HCT116 (cell line): ENCODE data around the gene YBEY. TPM values are rescaled to one million over a fixed set of nuclear protein-coding genes. Genes with fewer than 3 reads are reported as not detected.

ENCODE experiments used
- ATAC-seq: fragments of 200-7000 bp; cut with Tn5 transposase; 2 replicates; pipeline ENCODE4 v1.9.1; 2020; ENCODE audit warnings: mild to moderate bottlenecking, moderate library complexity
- BruUV-seq: library from RNA; stranded (reverse); fragments of 400-500 nt; replicated peaks from 2 replicates; lab custom pipeline; 2021; lab: Mats Ljungman, UMichigan
- CTCF ChIA-PET: fragments of 300-600 bp; sonication (Branson Sonifier 250); formaldehyde crosslinking; loops from one replicate; lab custom pipeline; 2021; ENCODE audit warnings: antibody characterized with exemption; lab: Charles Lee
- POLR2A ChIA-PET: fragments of 300-600, 350-600 bp; sonication (Branson Sonifier 250); formaldehyde crosslinking; loops from one replicate; lab custom pipeline; 2021; ENCODE audit warnings: antibody characterized with exemption; lab: Charles Lee
- RAD21 ChIA-PET, 2 experiments: fragments of 300-600 bp; sonication (Branson Sonifier 250); formaldehyde crosslinking; loops; one replicate each; lab custom pipeline; 2023; ENCODE audit warnings: low total read pairs in 2 of 2; ENCODE audit not compliant: uncharacterized antibody in 2 of 2, unreplicated experiment in 2 of 2, low non-redundant PET in 1 of 2; lab: Charles Lee
- DNase-seq: peaks from one replicate; pipeline ENCODE4 v3.0.0-alpha.2; 2010; ENCODE audit warnings: low read depth, low spot score
- H2AFZ ChIP-seq: fragments of 200-600 bp; shearing (Covaris generic), sonication (generic); 2 replicates; pipeline ENCODE4 v1.6.1; 2017; ENCODE audit warnings: low read depth, mixed run types, mixed read lengths, antibody characterized with exemption, low read length; ENCODE audit not compliant: poor library complexity, severe bottlenecking
- H3K27ac ChIP-seq: 2 replicates; pipeline ENCODE4 v1.5.1; 2012; ENCODE audit warnings: low read depth, low read length
- H3K27me3 ChIP-seq: fragments of 200-600 bp; sonication (generic); 2 replicates; pipeline ENCODE4 v1.6.1; 2016; ENCODE audit warnings: mixed run types, low read length, mixed read lengths; ENCODE audit not compliant: insufficient read depth
- H3K36me3 ChIP-seq, 2 experiments: fragments of 200-500 bp in 1 of 2; fragments of 200-600 bp in 1 of 2; sonication (Bioruptor generic) in 1 of 2; sonication (generic) in 1 of 2; 2 replicates each; pipeline versions ENCODE4 v1.5.1 to v1.6.1; 2014 to 2016; ENCODE audit warnings: low read length in 2 of 2, inconsistent platforms in 1 of 2, mixed read lengths in 1 of 2, mixed run types in 1 of 2; ENCODE audit not compliant: insufficient read depth in 2 of 2, control insufficient read depth in 1 of 2
- H3K4me1 ChIP-seq, 2 experiments: fragments of 200-600 bp in 1 of 2; sonication (generic) in 1 of 2; 2 replicates each; pipeline versions ENCODE4 v1.5.1 to v1.6.1; 2012 to 2017; ENCODE audit warnings: low read length in 2 of 2, inconsistent platforms in 1 of 2, mild to moderate bottlenecking in 1 of 2, mixed read lengths in 1 of 2, mixed run types in 1 of 2, moderate library complexity in 1 of 2; ENCODE audit not compliant: insufficient read depth in 2 of 2, control insufficient read depth in 1 of 2
- H3K4me2 ChIP-seq: fragments of 200-600 bp; sonication (generic); 2 replicates; pipeline ENCODE4 v1.6.1; 2017; ENCODE audit warnings: mixed run types, low read length, mixed read lengths
- H3K4me3 ChIP-seq, 2 experiments: fragments of 200-600 bp in 1 of 2; sonication (generic) in 1 of 2; replicated peaks in 1 of 2; 2 replicates each; pipeline ENCODE4 v1.5.1; 2011 to 2016; ENCODE audit warnings: low read length in 2 of 2, control low read depth in 1 of 2, low read depth in 1 of 2, mild to moderate bottlenecking in 1 of 2, mixed read lengths in 1 of 2, mixed run types in 1 of 2
- H3K79me2 ChIP-seq: fragments of 200-600 bp; sonication (generic); 2 replicates; pipeline ENCODE4 v1.6.1; 2017; ENCODE audit warnings: mild to moderate bottlenecking, mixed run types, low read length, moderate library complexity, mixed read lengths; ENCODE audit not compliant: insufficient read depth
- H3K9ac ChIP-seq: fragments of 200-600 bp; sonication (generic); 2 replicates; pipeline ENCODE4 v1.6.1; 2016; ENCODE audit warnings: low read length, mixed read lengths
- H3K9me2 ChIP-seq: fragments of 200-600 bp; sonication (generic), shearing (Covaris generic); 2 replicates; pipeline ENCODE4 v1.6.1; 2017; ENCODE audit warnings: mixed run types, mild to moderate bottlenecking, moderate library complexity; ENCODE audit not compliant: insufficient read depth
- H3K9me3 ChIP-seq, 2 experiments: fragments of 200-500 bp in 1 of 2; fragments of 200-600 bp in 1 of 2; sonication (Bioruptor generic) in 1 of 2; sonication (generic) in 1 of 2; 2 replicates each; pipeline ENCODE4 v1.6.1; 2014 to 2017; ENCODE audit warnings: low read length in 2 of 2, mixed read lengths in 2 of 2, inconsistent platforms in 1 of 2, low read depth in 1 of 2, mild to moderate bottlenecking in 1 of 2, mixed run types in 1 of 2, moderate library complexity in 1 of 2; ENCODE audit not compliant: control insufficient read depth in 1 of 2, insufficient read depth in 1 of 2
- H4K20me1 ChIP-seq: fragments of 200-600 bp; sonication (generic), shearing (Covaris generic); 2 replicates; pipeline ENCODE4 v1.6.1; 2017; ENCODE audit warnings: mixed run types, mild to moderate bottlenecking, moderate library complexity; ENCODE audit not compliant: insufficient read depth
- ATF3 ChIP-seq: IDR thresholded peaks from 2 replicates; pipeline ENCODE4 v1.6.1; 2012
- CBX3 ChIP-seq: IDR thresholded peaks from 2 replicates; pipeline ENCODE4 v1.6.1; 2012; ENCODE audit warnings: low read depth
- ELF1 ChIP-seq: IDR thresholded peaks from 2 replicates; pipeline ENCODE4 v1.6.1; 2012; ENCODE audit warnings: low read depth, borderline replicate concordance
- EZH2phosphoT487 ChIP-seq: fragments of 200-600 bp; IDR thresholded peaks from 2 replicates; pipeline ENCODE4 v1.6.1; 2018; ENCODE audit warnings: antibody characterized with exemption, borderline replicate concordance
- FOSL1 ChIP-seq: IDR thresholded peaks from 2 replicates; pipeline ENCODE4 v1.6.1; 2012; ENCODE audit warnings: low read depth
- JUND ChIP-seq: IDR thresholded peaks from 2 replicates; pipeline ENCODE4 v1.6.1; 2012
- POLR2A ChIP-seq: IDR thresholded peaks from 2 replicates; pipeline ENCODE4 v1.7.0; 2011; ENCODE audit warnings: borderline replicate concordance; ENCODE audit not compliant: insufficient read depth, insufficient read length; ENCODE audit errors: extremely low read depth
- POLR2AphosphoS5 ChIP-seq: IDR thresholded peaks from 2 replicates; pipeline ENCODE4 v1.6.1; 2011; ENCODE audit warnings: mild to moderate bottlenecking, low read depth, low read length, moderate library complexity
- SIN3A ChIP-seq: IDR thresholded peaks from 2 replicates; pipeline ENCODE4 v1.6.1; 2012; ENCODE audit warnings: low read depth
- SP1 ChIP-seq: IDR thresholded peaks from 2 replicates; pipeline ENCODE4 v1.6.1; 2012; ENCODE audit warnings: low read depth
- TCF7L2 ChIP-seq: IDR thresholded peaks from 2 replicates; pipeline ENCODE4 v1.7.0; 2011; ENCODE audit warnings: borderline replicate concordance, inconsistent platforms; ENCODE audit not compliant: insufficient read depth, insufficient read length; ENCODE audit errors: extremely low read depth
- YY1 ChIP-seq: IDR thresholded peaks from 2 replicates; pipeline ENCODE4 v1.6.1; 2011; ENCODE audit warnings: low read length, low read depth, moderate library complexity, mild to moderate bottlenecking; ENCODE audit not compliant: insufficient replicate concordance; ENCODE audit errors: extremely low read depth
- ZFX ChIP-seq: fragments of 450-650 bp; IDR thresholded peaks from 2 replicates; pipeline ENCODE4 v1.6.1; 2017
- ZNF274 ChIP-seq: fragments of 200-500 bp; sonication (Bioruptor generic); IDR thresholded peaks from 2 replicates; pipeline ENCODE4 v1.6.1; 2014; ENCODE audit warnings: mild to moderate bottlenecking, low read depth, low read length, inconsistent platforms
- intact Hi-C: fragments of 100-400 bp; cut with micrococcal nuclease; formaldehyde crosslinking; loops from 2 replicates; pipeline ENCODE4 v1.10.0; 2022
- total RNA-seq: library from RNA; stranded (reverse); gene quantifications from one replicate; pipeline ENCODE4 v1.2.1, GENCODE V29; 2021; ENCODE audit not compliant: unreplicated experiment
- TF ChIP-seq, protein P1 (sequence below): IDR thresholded peaks from 2 replicates; pipeline ENCODE4 v1.6.1; 2011; ENCODE audit warnings: mild to moderate bottlenecking, low read length, moderate library complexity; ENCODE audit not compliant: insufficient replicate concordance; ENCODE audit errors: extremely low read depth
- TF ChIP-seq, protein P2 (sequence below), 3 experiments: fragments of 200-600 bp in 1 of 3; sonication (generic) in 1 of 3; IDR thresholded peaks in 2 of 3; conservative IDR thresholded peaks in 1 of 3; 2 replicates each; pipeline ENCODE4 v1.5.1; 2012 to 2017; ENCODE audit warnings: low read depth in 2 of 3, low read length in 2 of 3, antibody characterized with exemption in 1 of 3, borderline replicate concordance in 1 of 3, control low read depth in 1 of 3, mild to moderate bottlenecking in 1 of 3, mixed read lengths in 1 of 3, mixed run types in 1 of 3, moderate library complexity in 1 of 3; ENCODE audit not compliant: insufficient read depth in 1 of 3

YBEY gene
- total RNA-seq, 1 experiment from 2014 or later = 31.5 TPM

DNA sequence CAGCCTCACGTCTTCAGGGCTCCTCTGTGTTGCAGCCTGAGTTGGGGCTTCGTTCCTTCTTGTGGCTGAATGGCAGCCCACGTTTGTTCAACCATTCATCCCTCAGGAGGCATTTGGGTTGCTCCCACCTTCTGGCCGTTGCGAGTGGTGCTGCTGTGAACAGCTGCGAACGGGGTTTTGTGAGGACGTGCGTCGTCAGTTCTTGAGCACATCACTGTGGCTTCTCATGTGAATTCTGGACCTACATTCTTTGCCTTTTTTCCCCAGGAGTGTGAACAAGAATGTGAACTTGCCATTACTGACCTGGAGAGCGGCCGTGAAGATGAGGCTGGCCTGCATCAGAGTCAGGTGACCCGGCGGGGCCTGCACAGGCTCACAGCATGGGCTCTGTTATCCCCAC is 59.7 kb downstream of the YBEY start:
- no peak for DNase-seq
- H3K9me3 ChIP-seq = no peaks in the 10 kb centered on the region
- H4K20me1 ChIP-seq = no peaks in the 10 kb centered on the region
- no peak for ATAC-seq
- ChIA-PET RAD21 (no interaction called here), POLR2A (no interaction called here), CTCF (no interaction called here)
- no peak for TF ChIP-seq EZH2phosphoT487
- TF ChIP-seq, protein P1, sequence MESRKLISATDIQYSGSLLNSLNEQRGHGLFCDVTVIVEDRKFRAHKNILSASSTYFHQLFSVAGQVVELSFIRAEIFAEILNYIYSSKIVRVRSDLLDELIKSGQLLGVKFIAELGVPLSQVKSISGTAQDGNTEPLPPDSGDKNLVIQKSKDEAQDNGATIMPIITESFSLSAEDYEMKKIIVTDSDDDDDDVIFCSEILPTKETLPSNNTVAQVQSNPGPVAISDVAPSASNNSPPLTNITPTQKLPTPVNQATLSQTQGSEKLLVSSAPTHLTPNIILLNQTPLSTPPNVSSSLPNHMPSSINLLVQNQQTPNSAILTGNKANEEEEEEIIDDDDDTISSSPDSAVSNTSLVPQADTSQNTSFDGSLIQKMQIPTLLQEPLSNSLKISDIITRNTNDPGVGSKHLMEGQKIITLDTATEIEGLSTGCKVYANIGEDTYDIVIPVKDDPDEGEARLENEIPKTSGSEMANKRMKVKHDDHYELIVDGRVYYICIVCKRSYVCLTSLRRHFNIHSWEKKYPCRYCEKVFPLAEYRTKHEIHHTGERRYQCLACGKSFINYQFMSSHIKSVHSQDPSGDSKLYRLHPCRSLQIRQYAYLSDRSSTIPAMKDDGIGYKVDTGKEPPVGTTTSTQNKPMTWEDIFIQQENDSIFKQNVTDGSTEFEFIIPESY = no peak
- no peak for TF ChIP-seq CBX3
- H3K4me2 ChIP-seq = no peak overlapping the region
- H3K27me3 ChIP-seq = no peaks in the 10 kb centered on the region
- H3K79me2 ChIP-seq = peaks cover 35% of the 10 kb centered on the region
- no peaks in the 10 kb centered on the region for H3K4me1 ChIP-seq
- BruUV-seq = no TSS peak
- H3K9me2 ChIP-seq = no peaks in the 10 kb centered on the region
- H3K4me3 ChIP-seq = no peak overlapping the region
- no peak overlapping the region for H2AFZ ChIP-seq
- peaks cover 10 to 28% of the 10 kb centered on the region in 2 experiments; a peak in 3 of 4 replicates for H3K36me3 ChIP-seq
- no peak overlapping the region for H3K9ac ChIP-seq
- intact Hi-C loops = no loop called here
- no peak overlapping the region for H3K27ac ChIP-seq

DNA sequence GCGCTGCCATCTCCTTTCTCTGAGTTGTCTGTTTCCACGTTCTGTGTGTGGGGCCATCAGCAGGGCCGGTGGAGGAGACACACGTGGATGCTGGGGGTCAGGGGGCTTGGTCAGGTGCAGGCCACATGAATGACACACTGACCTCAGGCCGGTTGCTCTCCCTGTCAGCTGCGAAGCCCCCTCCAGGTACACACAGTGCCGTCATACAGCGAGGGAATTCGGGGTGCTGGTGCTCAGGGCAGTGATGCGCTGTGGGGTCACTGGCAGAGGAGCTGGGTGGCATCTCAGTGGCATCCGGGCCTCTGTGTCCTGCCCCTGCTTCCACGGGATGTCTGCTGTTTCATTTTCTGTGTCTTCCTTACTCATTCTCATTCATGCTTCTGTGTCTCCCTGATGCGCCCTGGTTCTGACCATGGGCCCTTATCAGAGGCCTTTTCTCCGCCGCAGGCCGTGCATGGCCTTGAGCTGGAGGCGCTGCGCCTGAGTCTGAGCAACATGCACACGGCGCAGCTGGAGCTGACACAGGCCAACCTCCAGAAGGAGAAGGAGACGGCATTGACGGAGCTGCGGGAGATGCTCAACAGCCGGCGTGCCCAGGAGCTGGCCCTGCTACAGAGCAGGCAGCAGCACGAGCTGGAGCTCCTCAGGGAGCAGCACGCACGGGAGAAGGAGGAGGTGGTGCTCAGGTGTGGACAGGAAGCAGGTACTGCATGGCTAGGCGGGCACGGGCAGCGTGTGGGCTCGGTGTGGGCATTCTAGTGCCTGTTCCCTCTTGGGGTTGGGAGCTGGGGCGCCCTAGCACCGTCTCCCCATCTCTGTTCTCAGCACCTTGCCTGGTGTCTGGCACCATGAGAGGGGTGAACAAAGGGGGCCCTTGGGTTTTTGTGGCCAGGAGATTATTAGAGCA is 60.4 kb downstream of the YBEY start:
- no peaks in the 10 kb centered on the region for H3K27me3 ChIP-seq
- no peak overlapping the region for H3K9ac ChIP-seq
- ChIA-PET RAD21 (no interaction called here), POLR2A (no interaction called here)
- H3K27ac ChIP-seq = no peak overlapping the region
- H3K4me2 ChIP-seq = no peak overlapping the region
- DNase-seq = no peak
- peaks cover 29% of the 10 kb centered on the region for H3K79me2 ChIP-seq
- H3K4me1 ChIP-seq = no peaks in the 10 kb centered on the region
- H3K36me3 ChIP-seq = peaks cover 10 to 32% of the 10 kb centered on the region in 2 experiments; a peak in 3 of 4 replicates
- intact Hi-C loops = no loop called here
- TF ChIP-seq ZFX = no peak
- TF ChIP-seq ZNF274 = no peak
- TF ChIP-seq, protein P2, sequence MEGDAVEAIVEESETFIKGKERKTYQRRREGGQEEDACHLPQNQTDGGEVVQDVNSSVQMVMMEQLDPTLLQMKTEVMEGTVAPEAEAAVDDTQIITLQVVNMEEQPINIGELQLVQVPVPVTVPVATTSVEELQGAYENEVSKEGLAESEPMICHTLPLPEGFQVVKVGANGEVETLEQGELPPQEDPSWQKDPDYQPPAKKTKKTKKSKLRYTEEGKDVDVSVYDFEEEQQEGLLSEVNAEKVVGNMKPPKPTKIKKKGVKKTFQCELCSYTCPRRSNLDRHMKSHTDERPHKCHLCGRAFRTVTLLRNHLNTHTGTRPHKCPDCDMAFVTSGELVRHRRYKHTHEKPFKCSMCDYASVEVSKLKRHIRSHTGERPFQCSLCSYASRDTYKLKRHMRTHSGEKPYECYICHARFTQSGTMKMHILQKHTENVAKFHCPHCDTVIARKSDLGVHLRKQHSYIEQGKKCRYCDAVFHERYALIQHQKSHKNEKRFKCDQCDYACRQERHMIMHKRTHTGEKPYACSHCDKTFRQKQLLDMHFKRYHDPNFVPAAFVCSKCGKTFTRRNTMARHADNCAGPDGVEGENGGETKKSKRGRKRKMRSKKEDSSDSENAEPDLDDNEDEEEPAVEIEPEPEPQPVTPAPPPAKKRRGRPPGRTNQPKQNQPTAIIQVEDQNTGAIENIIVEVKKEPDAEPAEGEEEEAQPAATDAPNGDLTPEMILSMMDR (IDR thresholded peaks at IDR 0.05 in 2 of 3, conservative IDR thresholded peaks at IDR 0.05 in 1 of 3; ENCODE audit: borderline replicate concordance in 1 of 3, insufficient read depth in 1 of 3, low read depth in 2 of 3, low read length in 2 of 3) = no peak
- TF ChIP-seq ELF1 = no peak
- no peak for TF ChIP-seq FOSL1
- no peak for TF ChIP-seq ATF3
- TF ChIP-seq YY1 = no peak
- TF ChIP-seq POLR2AphosphoS5 = no peak
- TF ChIP-seq TCF7L2 = no peak
- TF ChIP-seq POLR2A = no peak
- no peak for TF ChIP-seq SP1
- no peak for TF ChIP-seq CBX3
- TF ChIP-seq JUND = no peak
- no peak for TF ChIP-seq SIN3A
- TF ChIP-seq, all 23 proteins: peak for 0
- no peaks in the 10 kb centered on the region for H4K20me1 ChIP-seq
- no TSS peak for BruUV-seq
- CTCF ChIA-PET = no interaction called here
- no peak overlapping the region for H2AFZ ChIP-seq
- H3K4me3 ChIP-seq = no peak overlapping the region
- no peaks in the 10 kb centered on the region for H3K9me2 ChIP-seq
- no peak for ATAC-seq
- no peaks in the 10 kb centered on the region for H3K9me3 ChIP-seq
